Loucy (cell line): ENCODE measurements around the gene TOLLIP.

Source experiments
- CTCF ChIP-seq: fragments of 200-600 bp; sonication (generic); conservative IDR thresholded peaks from 2 replicates; pipeline ENCODE4 v1.5.1; 2014; ENCODE audit warnings: mild to moderate bottlenecking, antibody characterized with exemption, low read length
- EZH2phosphoT487 ChIP-seq: fragments of 200-600 bp; IDR thresholded peaks from 2 replicates; pipeline ENCODE4 v1.6.1; 2018; ENCODE audit warnings: antibody characterized with exemption, mild to moderate bottlenecking, moderate library complexity, borderline replicate concordance

GRCh38 chr11:1253103-1253485 is 56.3 kb downstream of the TOLLIP start:
- TF ChIP-seq CTCF (no peak), EZH2phosphoT487 (no peak)
